Measurements from ENCODE around the gene TIMP2. TPM values are rescaled to one million over a fixed set of nuclear protein-coding genes. Genes with fewer than 3 reads are reported as not detected.
A peak's percentile ranks its signal among the peaks of the same experiment; 100 is the strongest.
"Not testable (repeated sequence)": the region's sequence is repeated elsewhere in the genome, so short reads cannot be mapped to it uniquely, and the experiment has no call there.

Gene TIMP2
- total and polyA plus RNA-seq, 5 experiments from 2014 or later = 0.22 to 7.3 (median 0.75) TPM

DNA sequence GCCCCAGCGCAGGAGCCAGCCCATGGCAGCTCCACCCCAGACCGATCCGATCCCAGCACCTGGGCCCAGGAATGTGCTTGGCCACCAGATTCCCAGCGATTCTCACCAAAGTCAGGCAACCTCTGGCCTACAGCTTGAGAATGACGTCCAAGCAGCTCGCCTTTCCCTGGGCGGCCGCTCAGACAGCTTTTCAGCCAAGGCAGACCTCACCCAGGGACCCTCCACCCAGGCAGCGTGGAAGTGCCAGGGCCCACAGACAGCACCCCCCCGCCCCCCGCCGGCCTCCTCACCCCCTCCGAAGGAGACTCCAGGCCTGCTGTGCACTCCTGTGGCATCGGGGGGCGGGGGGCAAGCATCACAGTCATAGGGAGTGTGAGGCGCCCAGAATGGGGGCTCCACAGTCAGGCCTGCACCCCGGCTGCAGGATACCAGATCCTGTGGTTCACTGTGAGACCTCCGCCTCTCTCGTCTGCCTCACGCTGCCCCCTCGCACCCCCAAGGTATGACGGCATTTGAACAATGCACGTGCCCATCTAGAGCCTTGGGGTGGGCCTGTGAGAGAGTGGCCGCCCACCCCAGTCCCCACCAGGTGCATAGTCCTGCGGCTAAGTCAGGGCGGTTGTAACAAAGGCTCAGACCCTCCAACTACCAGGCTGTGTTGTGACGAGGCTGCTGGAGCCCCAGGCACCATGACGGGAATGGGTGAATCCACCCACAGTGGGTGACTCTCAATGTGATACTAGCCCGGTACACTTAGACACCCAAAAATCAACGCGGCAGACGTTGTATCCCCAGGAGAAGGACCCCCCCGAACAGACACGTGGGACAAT, 28.1 kb downstream of the TIMP2 start:
- POLR2A ChIA-PET = no interaction called here
- Mint-ChIP-seq H3K27ac (no peak overlapping the region), H3K36me3 (no peaks in the 10 kb centered on the region), H3K4me1 (peaks cover 2 to 14% (median 13%) of the 10 kb centered on the region in 4 donors), H3K9me3 (no peaks in the 10 kb centered on the region), H3K4me3 (no peak overlapping the region), H3K27me3 (no peaks in the 10 kb centered on the region)
- DNase-seq = no peak
- ATAC-seq = no peak

DNA sequence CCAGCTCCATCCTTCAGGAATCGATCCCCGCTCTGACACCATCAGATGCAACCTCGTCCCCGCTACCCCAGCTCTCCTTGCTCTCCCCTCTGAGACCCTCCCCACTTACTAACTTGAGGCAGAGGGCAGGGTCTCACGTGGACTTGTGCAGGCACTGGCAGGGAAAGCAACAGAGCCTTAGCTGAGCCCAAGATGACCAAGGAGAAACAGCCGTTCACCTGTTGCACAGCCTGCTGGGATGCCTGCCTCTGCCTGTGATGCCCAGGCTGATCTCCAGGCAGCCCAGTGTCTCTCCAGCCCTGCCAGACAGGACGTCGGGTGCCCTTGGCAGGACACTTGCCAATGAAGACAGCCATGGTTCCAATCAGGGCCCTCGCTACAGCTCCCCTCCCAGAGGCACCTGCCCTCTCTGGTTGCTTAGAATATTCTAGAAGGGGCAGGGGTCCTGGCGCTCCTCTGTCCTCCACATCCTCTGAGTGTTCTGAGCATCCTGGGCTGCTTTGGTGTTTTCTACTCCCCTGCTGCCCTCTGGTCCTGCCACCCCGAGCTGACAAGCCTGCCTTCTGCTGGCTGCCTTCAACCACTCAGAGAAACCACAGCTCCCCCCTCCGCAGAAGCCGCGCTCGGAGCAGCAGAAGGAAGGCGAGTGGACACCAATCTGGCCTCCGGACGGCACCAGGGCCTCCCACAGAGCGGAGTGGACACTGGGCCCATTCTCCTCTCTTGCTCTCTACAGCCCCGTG, 28.9 kb downstream of the TIMP2 start:
- Mint-ChIP-seq H3K27me3 (no peaks in the 10 kb centered on the region), H3K9me3 (no peaks in the 10 kb centered on the region), H3K4me1 (peaks cover 6 to 22% (median 20%) of the 10 kb centered on the region in 4 donors), H3K27ac (peak overlapping the region in 2 of 10 donors; percentile 15 to 21), H3K36me3 (no peaks in the 10 kb centered on the region), H3K4me3 (no peak overlapping the region)
- ATAC-seq (no peak), DNase-seq (no peak)
- POLR2A ChIA-PET = no interaction called here

DNA sequence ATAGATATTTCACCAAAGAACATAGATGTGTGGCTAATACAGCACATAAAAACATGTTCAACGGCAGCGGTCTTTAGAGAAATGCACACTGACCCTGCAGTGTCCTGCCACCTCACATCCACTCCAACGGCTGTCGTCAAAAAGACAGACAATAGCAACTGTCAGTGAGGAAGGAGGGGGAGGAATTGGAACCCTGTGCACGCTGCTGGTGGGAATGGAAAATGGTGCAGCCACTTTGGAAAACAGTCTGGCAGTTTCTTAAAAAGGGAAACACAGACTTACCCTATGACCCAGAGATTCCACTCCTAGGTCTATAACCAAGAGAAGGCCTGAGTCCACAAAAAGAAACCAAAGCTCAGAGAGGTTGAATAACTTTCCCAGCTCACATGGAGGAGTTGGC, 29.9 kb downstream of the TIMP2 start:
- POLR2A ChIA-PET = no interaction called here
- ATAC-seq (no peak), DNase-seq (no peak)
- Mint-ChIP-seq H3K27me3 (no peaks in the 10 kb centered on the region), H3K36me3 (no peaks in the 10 kb centered on the region), H3K27ac (no peak overlapping the region), H3K4me3 (no peak overlapping the region), H3K4me1 (peaks cover 14 to 31% (median 29%) of the 10 kb centered on the region in 4 donors), H3K9me3 (no peaks in the 10 kb centered on the region)

DNA sequence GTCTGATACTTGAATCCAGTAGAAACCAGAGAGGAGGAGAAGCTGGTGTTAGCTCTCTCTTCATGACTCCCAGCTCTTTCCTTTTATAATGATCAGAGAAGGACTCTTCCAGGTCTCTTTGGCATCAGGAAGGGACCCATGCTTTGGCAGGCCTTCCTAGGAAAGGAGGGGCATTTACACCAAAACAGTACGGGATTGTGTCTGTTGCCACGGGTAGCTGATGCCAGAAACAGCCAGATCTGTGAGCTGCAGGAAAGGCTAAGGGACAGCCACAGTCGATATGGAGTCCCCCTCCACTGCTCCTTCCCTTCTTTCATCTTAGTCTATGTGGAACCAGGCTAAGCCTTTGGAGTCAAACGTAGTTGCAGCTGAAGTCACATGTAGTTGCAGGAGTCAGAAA, 31.5 kb downstream of the TIMP2 start:
- Mint-ChIP-seq H3K9me3 (no peaks in the 10 kb centered on the region), H3K27me3 (no peaks in the 10 kb centered on the region), H3K4me1 (peaks cover 18 to 48% (median 42%) of the 10 kb centered on the region in 4 donors), H3K4me3 (no peak overlapping the region), H3K27ac (peak overlapping the region in 2 of 10 donors; percentile 56 to 62), H3K36me3 (no peaks in the 10 kb centered on the region)
- POLR2A ChIA-PET = interaction anchor here (0.7 kb wide), 1 partner anchor 168 kb away, joined by 3 read pairs; no protein-coding TSS in a partner anchor
- ATAC-seq (no peak), DNase-seq (no peak)

DNA sequence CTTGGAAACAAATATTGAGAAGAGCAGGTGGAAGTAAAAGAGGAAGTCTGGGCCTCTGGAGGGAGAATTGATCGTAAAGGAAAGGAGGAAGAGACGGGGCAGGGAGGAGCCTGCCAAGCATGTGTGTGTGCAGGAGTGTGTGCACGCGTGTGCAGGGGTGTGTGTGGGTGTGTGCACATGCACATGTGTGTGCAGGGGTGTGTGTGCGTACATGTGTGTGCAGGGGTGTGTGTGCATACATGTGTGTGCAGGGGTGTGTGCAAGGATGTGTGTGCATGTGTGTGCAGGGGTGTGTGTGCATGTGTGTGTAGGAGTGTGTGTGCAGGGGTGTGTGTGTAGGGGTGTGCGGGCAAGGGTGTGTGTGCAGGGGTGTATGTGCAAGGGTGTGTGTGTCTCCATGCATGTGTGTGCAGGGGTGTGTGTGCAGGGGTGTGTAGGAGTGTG, 32.2 kb downstream of the TIMP2 start:
- POLR2A ChIA-PET = no interaction called here
- peak overlapping the region in 6 of 10 donors; percentile 11 to 88 (median 49) for H3K27ac Mint-ChIP-seq
- H3K4me3 Mint-ChIP-seq = no peak overlapping the region
- DNase-seq = no peak
- no peak for ATAC-seq
- H3K9me3 Mint-ChIP-seq = no peaks in the 10 kb centered on the region
- H3K27me3 Mint-ChIP-seq = no peaks in the 10 kb centered on the region
- H3K36me3 Mint-ChIP-seq = no peaks in the 10 kb centered on the region
- H3K4me1 Mint-ChIP-seq = peaks cover 19 to 50% (median 45%) of the 10 kb centered on the region in 4 donors

DNA sequence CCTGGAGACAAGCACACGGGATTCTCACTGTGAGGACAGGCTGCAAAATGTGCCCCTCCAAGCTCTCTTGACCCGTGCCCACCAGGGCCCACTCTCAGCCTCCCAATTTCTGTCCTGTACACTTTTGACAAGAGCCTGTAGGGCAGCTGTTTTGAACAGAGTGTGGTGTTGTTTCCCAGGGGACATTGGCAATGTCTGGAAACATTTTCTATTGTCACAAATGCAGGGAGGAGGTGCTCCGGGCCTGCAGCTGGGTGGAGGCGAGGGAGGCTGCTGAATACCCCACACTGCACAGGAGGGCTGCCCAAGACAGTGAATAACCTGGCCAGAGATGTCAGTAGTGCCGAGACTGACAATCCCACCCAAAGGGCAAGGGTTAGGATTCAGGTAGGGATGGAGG, 32.7 kb downstream of the TIMP2 start:
- POLR2A ChIA-PET = interaction anchor here (0.7 kb wide), 1 partner anchor 20 kb away, joined by 3 read pairs; no protein-coding TSS in a partner anchor
- no peaks in the 10 kb centered on the region for H3K27me3 Mint-ChIP-seq
- ATAC-seq = no peak
- peak overlapping the region in 6 of 10 donors; percentile 13 to 88 (median 68) for H3K27ac Mint-ChIP-seq
- H3K4me1 Mint-ChIP-seq = peaks cover 19 to 50% (median 45%) of the 10 kb centered on the region in 4 donors
- no peaks in the 10 kb centered on the region for H3K36me3 Mint-ChIP-seq
- no peak for DNase-seq
- H3K9me3 Mint-ChIP-seq = no peaks in the 10 kb centered on the region
- peak overlapping the region in 1 of 10 donors; percentile 18 for H3K4me3 Mint-ChIP-seq

DNA sequence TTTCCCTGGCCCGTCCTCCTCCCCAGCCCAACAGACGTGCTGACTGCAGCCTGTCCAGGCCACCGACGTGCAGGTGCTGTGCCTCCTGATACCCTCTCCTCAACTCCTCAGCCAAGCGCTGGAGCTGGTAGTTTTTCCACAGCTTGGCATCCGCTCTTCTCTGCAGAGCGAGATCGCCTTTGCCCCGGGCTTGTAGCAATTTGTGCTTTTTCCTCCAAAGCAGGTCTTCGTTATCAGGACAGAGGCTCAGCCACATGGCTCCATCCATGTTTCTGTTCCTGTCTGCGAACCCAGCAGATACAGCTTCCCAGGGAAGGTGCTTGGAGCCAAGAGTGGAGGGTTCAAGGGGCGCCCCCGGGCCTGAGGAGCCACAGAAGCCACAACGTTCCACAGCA, 33.1 kb downstream of the TIMP2 start:
- peak overlapping the region in 9 of 10 donors; percentile 34 to 95 (median 81) for H3K27ac Mint-ChIP-seq
- H3K9me3 Mint-ChIP-seq = no peaks in the 10 kb centered on the region
- no peaks in the 10 kb centered on the region for H3K27me3 Mint-ChIP-seq
- H3K36me3 Mint-ChIP-seq = no peaks in the 10 kb centered on the region
- POLR2A ChIA-PET = interaction anchor here (0.7 kb wide), 1 partner anchor 20 kb away, joined by 3 read pairs; no protein-coding TSS in a partner anchor
- DNase-seq (no peak), ATAC-seq (no peak)
- H3K4me1 Mint-ChIP-seq = peaks cover 19 to 50% (median 45%) of the 10 kb centered on the region in 4 donors
- peak overlapping the region in 1 of 10 donors; percentile 57 for H3K4me3 Mint-ChIP-seq

DNA sequence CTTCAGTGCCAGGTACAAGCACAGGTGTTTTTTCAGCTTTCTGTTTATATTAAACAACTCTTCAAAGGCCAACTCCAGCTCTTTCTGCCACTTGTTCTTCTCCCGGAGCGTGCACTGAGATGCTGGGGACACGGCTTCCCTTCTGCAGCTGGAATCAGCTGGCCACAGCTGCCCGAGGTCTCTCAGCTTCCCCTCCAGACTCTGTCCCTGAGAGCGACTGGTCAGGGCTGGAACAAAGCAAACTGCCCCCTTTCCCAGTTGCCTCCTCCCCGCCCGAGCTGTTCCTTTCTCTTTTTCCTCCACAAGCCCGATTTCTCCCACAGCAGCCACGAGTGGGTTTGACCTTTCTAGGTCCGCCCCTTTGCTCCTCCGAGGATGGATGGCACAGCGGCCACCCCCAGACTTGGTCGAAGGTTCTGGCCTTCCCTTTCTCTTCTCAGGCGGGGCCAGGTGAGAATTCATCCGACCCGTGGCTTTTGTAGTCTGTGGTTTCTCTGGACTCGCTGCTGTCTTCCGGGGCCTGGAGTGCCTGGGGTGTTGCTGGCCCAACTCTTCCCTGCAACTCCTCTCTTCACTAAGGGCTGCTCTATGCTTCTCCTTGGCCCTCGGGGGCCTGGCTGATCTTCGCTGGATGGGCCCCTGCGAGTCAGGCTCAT, 33.7 kb downstream of the TIMP2 start:
- H3K4me1 Mint-ChIP-seq = peaks cover 19 to 53% (median 45%) of the 10 kb centered on the region in 4 donors
- POLR2A ChIA-PET = interaction anchor here (0.7 to 1.3 kb wide), 3 partner anchors 8 to 32 kb away, joined by 3 to 5 read pairs (median 4); no protein-coding TSS in a partner anchor
- no peaks in the 10 kb centered on the region for H3K27me3 Mint-ChIP-seq
- peak overlapping the region; percentile 68 to 96 (median 91) for H3K27ac Mint-ChIP-seq
- no peak for ATAC-seq
- no peaks in the 10 kb centered on the region for H3K9me3 Mint-ChIP-seq
- H3K4me3 Mint-ChIP-seq = peak overlapping the region in 5 of 10 donors; percentile 22 to 72 (median 57)
- H3K36me3 Mint-ChIP-seq = no peaks in the 10 kb centered on the region
- no peak for DNase-seq

DNA sequence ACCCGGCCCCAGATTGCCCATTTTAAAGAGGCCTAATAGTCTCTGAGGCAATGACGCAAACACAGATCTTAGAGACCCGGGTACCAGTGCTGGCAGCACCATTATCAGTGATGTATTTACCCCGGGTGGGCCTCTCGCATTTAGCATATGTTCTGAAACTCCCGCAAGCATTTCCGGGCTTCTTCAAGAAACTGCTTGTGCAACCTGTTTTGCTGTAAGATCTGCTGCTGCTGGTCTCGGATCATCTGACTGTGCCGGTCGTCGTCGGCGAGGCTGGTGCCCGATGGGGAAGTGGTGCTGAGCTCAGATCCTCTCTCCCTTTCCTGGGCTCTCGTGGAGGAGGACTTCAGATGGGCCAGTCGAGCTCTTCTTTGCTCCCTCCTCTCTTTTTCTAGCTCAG, 34.7 kb downstream of the TIMP2 start:
- H3K9me3 Mint-ChIP-seq = no peaks in the 10 kb centered on the region
- ATAC-seq = peak; percentile 87 to 88
- peak in 9 of 10 donors; percentile 46 to 81 (median 68) for DNase-seq
- peaks cover 19 to 54% (median 43%) of the 10 kb centered on the region in 4 donors for H3K4me1 Mint-ChIP-seq
- H3K27me3 Mint-ChIP-seq = no peaks in the 10 kb centered on the region
- POLR2A ChIA-PET = interaction anchor here (0.6 to 1.3 kb wide), 4 partner anchors 10 to 33 kb away, joined by 4 to 5 read pairs (median 4); no protein-coding TSS in a partner anchor
- no peaks in the 10 kb centered on the region for H3K36me3 Mint-ChIP-seq
- H3K27ac Mint-ChIP-seq = peak overlapping the region; percentile 68 to 96 (median 91)
- H3K4me3 Mint-ChIP-seq = peak overlapping the region in 9 of 10 donors; percentile 20 to 68 (median 51)

DNA sequence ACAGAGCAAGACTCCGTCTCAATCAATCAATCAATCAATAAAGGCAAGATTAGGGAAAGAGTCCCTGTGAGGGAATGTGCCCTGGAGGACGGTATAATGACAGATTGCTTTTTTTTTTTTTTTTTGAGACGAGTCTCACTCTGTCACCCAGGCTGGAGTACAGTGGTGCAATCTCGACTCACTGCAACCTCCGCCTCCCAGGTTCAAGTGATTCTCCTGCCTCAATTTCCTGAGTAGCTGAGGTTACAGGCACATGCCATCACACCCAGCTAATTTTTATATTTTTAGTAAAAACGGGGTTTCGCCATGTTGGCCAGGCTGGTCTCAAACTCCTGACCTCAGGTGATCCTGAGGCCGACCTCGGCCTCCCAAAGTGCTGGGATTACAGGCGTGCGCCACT, 35.1 kb downstream of the TIMP2 start:
- POLR2A ChIA-PET = interaction anchor here (1.1 to 1.3 kb wide), 4 partner anchors 10 to 35 kb away, joined by 4 to 5 read pairs (median 4); partner anchors contain the start of gene TIMP2
- H3K27me3 Mint-ChIP-seq, H3K9me3 Mint-ChIP-seq, H3K36me3 Mint-ChIP-seq, DNase-seq: not testable (repeated sequence)
- Mint-ChIP-seq H3K4me1 (peaks cover 19 to 54% (median 43%) of the 10 kb centered on the region in 4 donors), H3K27ac (peak overlapping the region; percentile 68 to 96 (median 91)), H3K4me3 (peak overlapping the region in 7 of 10 donors; percentile 7 to 80 (median 60))
- peak; percentile 26 to 37 for ATAC-seq

DNA sequence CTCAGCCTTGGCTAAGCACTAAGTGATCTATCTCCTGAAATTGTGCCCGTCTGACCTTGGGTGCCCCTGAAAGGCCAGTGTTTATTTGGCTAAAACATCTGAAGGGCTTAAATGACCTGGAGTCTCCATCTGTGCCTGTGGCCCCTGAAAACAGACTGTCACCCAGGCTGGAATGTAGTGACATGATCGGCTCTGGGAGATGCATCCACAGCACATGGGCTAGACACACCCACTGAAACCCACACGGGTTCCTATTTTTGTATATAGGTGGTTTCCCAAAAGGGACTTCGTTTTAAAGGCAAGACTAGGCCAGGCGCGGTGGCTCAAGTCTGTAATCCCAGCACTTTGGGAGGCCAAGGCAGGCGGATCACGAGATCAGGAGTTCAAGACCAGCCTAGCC, 35.7 kb downstream of the TIMP2 start:
- H3K27ac Mint-ChIP-seq = peak overlapping the region; percentile 46 to 96 (median 91)
- POLR2A ChIA-PET = interaction anchor here (0.8 to 1.2 kb wide), 2 partner anchors 33 to 35 kb away, joined by 3 to 4 read pairs; partner anchors contain the start of gene TIMP2
- peaks cover 19 to 53% (median 44%) of the 10 kb centered on the region in 4 donors for H3K4me1 Mint-ChIP-seq
- H3K27me3 Mint-ChIP-seq = no peaks in the 10 kb centered on the region
- peak in 1 of 10 donors; percentile 30 for DNase-seq
- H3K4me3 Mint-ChIP-seq = peak overlapping the region; percentile 18 to 80 (median 44)
- no peak for ATAC-seq
- H3K9me3 Mint-ChIP-seq = no peaks in the 10 kb centered on the region
- H3K36me3 Mint-ChIP-seq = no peaks in the 10 kb centered on the region

Measured in naive thymus-derived CD8-positive, alpha-beta T cell (primary cell).